Measurements from ENCODE around the gene TAF4.

TAF4 gene

DNA sequence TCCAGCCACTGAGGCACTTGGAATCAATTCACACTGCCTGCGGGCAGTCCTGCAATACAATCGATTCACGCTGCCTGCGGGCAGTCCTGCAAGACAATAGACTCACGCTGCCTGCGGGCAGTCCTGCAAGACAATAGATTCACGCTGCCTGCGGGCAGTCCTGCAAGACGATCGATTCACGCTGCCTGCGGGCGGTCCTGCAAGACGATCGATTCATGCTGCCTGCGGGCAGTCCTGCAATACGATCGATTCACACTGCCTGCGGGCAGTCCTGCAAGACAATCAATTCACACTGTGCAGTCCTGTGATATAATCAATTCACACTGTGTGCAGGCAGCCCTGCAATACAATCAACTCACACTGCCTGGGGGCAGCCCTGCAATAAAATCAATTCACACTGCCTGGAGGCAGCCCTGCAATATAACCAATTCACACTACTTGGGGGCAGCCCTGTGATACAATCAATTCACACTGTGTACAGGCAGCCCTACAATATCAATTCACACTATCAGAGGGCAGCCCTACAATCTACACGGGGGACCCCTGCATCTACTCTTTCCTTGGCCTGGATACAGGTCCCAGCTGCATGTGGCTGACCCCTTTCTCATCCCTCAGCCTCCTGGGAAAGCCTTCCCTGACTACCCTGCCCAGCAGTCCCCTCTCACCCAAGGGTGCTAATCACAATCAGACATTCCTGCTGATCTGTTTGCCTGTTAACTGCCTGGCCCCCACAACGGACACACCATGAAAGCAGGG lies 10.4 kb downstream of the TAF4 start:
- DNase-seq: no peak

GRCh38 chr20:62054451-62054953 lies 11.2 kb downstream of the TAF4 start:
- no peak for DNase-seq

DNA sequence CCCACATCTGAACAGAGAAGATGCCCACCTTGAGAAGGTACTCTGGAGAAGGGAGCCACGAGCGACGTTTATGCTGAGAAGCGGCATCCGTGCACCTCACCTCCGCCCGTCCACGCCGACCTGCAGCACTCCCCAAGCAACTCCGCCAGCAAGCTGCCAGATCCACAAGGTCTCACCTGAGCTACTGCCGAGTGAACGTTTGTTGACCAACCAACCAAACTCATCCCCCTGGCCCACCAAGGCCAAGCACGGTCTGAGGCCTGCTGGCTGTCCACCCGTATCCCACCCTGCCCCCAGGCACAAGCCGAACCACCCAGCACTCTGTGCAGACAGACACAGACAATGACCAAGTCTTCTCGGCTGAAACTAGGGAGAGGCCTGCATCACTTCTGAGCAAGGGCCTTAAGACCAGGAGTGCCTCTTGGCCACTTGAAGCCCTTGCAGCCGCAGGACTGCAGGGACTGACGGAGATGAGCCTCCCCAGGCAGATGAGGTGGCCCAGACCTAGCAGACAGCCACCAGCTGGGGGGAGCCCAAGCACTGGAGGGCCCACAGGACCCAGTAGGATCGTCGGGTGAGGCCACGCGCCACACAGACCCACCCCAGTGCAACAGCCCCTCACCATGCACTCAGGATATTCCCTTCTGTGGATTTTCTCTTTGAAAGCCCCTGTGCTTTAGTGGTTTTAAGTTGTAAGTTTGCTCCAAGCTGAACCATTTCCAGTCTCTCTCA lies 12.1 kb downstream of the TAF4 start:
- DNase-seq: no peak

GRCh38 chr20:62052842-62053464 lies 12.7 kb downstream of the TAF4 start:
- no peak for DNase-seq

DNA sequence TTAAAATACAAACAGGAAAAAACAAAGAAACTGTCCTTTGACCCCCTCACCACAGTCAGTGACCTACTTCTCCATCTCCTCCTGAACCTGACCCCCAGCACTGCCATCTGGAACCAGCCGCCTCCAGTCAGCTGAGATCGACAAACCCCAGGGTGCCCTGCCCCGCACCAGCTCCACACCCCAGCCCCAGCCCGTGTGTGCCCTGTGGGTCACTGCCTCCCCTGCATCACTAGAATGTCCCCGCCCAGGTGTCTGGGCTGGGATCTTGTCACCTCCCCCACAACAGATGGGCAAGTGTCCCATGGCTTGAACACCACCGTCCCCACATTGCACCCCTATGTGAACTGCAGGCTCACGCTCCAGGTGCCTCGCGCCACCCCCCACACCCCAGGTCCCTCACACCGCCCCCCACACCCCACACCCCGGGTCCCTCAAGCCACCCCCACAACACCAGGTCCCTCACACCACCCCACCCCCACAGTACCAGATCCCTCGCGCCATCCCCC lies 13.3 kb downstream of the TAF4 start:
- DNase-seq: no peak

DNA sequence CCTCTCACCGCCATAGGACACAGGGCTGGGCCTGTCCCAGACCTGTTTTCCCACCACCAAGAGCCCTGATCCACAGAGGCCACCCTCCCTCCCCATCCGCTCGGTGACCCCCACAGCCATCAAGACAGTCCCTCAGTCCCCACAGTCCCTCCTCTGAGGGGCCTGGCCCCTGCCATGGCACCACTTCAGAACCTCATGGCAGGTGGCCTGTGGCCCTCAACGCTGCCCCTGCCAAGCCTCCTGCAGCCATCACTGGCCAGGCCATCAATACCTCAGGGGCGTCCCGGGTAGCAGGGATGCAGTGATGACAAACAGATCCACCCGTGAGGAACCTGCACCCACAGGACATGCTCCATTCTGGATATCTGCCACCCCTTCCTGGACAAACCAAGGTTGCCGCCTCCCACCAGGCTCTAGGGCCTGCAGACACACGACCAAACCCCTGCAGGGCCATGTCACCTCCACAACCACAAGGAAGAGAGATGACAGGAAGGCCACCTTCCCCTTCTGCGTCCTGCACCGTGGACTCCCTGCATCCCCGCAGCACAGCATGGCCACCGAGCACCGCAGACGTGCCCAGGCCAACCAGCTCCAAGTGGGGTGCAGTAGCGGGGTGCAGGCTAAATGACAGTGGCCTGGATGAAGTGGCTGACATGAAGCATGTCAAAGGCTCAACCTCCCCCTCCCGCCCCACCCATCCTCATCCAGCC lies 14.0 kb downstream of the TAF4 start:
- no peak for DNase-seq

- DNase-seq: no peak
Measured at GRCh38 chr20:62051144-62051543, 14.5 kb downstream of the TAF4 start.

DNA sequence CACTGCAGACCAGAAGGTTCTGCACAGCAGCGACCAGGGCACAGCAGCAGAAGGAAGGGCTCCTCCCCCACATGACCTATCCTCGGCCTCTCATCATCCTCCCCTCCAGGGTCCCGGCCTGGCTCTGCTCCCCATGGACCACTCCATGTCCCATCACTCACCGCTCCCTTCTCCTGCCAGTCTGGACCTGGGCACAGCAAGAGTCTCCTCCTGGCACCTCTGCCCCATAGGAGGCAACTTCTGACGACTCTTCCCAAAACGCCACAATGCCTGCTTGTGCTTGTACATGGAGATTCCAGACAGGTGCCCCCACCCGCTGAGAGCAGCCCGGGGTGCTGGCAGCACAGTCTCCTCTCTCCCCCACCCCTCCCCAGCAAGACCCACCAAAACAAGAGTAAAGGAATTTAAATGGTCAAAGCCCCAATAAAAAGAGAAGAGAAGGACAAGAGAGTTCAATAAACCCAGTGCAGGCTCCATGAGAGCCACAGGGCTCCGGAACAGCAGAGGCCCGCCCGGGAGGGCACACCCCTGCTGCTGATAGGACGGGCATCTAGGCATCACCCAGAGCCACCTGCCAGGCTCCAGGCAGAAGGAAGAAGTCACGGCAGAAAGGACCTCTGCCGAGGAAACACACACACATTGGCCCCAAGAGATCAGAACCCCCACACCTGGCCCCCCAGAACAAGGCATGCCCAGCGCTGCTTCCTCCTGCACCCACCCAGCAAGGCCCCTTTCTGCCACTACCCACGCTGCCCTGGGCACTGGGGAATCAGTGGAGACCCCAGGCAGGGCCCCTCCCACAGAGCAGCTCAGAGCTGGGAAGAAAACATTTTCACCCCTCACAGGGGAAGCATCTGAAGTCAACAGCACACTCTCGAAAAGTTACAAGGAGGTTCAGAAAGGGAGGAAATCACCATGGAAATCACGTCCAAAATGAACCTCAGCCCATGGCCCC lies 15.2 kb downstream of the TAF4 start:
- DNase-seq: no peak

GRCh38 chr20:62049342-62050165 lies 16.1 kb downstream of the TAF4 start:
- DNase-seq: no peak

- no peak for DNase-seq
Measured at GRCh38 chr20:62048821-62049291, 16.8 kb downstream of the TAF4 start.

DNA sequence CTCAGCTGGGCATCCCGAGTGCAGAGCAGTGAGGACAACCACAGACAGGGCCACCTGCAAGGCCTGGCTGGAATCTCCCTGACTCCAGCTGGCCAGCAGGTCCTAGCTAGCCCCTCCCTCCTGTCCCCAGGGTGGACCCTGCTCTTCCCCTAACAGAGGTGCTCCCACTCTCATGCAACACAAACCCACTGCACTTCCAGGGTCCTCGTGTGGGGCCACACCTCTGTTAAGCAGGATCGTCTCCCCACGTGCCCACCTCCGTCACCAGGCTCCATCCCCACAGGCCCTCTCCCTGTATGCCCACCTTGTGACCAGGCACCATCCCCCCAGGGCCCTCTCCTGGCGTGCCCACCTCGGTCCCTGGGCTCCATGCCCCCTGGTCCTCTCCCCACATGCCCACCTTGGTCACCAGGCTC lies 17.3 kb downstream of the TAF4 start:
- no peak for DNase-seq

GRCh38 chr20:62047666-62048345 lies 17.9 kb downstream of the TAF4 start:
- DNase-seq: no peak

DNA sequence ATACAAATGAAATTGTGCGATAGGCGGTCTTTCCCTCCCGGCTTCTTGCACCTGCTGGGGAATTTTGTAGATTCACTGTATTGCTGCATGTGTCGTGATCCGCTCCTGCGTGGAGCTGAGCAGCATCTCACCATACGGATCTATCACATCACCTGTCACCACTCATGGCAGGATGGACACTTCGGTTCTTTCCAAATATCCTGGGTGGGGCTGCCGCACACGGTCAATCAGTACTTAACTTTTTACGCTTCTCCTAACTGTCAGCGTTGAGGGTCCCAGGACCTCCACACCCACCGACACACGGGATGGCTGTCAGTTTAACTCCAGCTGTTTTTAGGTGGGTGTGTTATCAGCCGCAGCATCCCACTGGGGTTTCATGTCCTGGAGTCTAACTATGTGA lies 19.2 kb downstream of the TAF4 start:
- no peak for DNase-seq

DNA sequence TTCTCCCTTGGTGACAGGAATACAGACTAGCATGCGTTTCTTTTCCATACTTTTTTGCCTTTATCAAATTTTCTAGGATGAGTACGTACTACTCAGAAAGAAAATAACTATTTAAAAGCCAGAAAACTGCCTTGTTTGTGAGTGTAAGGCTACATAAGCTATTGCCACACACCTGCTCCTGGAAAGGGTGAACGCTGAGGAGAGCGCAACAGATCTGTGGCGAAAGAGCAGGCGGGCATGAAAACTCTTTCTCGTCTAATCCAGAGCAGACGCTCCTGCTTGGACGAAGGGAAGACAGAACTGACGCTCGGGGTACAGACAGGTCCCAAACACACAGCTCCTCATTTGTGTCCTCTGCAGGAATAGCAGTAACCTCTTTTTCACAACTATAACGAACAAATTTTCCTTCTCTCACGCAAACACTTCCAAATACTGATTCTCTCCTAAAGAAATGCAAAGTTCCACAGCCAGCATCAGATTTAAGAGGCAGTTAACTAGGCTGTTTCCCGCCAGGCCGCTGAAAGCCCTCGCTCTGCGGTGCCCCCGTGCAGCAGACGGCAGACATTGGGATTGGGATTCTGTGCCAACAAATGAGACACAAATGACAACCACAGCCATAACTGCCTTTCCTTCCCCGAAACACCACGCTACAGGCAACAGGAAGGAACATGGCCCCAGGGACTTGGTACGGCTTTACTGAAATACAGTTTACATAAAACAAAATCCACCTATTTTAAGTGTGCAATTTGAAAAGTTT lies 20.0 kb downstream of the TAF4 start:
- DNase-seq: no peak

GRCh38 chr20:62045118-62045517 lies 20.6 kb downstream of the TAF4 start:
- no peak for DNase-seq

DNA sequence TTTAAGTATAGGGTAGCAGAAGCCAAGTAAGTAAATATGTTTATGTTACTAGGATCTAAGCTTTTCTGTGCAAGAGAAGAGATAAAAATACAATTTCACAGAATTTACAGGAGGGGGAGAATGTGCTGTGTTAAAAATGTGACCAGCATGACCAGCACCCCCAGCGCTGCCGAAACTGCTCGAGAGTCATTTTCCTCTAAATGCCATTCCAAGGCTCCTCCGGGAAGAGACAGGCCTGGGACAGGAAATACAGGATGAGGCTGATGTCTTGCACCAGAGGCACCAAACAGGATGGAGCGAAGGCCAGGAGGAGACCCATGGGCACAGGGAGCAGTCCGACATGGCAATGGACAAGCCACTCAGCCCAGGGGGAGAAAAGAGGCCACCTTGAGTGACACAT lies 21.1 kb downstream of the TAF4 start:
- DNase-seq: no peak

DNA sequence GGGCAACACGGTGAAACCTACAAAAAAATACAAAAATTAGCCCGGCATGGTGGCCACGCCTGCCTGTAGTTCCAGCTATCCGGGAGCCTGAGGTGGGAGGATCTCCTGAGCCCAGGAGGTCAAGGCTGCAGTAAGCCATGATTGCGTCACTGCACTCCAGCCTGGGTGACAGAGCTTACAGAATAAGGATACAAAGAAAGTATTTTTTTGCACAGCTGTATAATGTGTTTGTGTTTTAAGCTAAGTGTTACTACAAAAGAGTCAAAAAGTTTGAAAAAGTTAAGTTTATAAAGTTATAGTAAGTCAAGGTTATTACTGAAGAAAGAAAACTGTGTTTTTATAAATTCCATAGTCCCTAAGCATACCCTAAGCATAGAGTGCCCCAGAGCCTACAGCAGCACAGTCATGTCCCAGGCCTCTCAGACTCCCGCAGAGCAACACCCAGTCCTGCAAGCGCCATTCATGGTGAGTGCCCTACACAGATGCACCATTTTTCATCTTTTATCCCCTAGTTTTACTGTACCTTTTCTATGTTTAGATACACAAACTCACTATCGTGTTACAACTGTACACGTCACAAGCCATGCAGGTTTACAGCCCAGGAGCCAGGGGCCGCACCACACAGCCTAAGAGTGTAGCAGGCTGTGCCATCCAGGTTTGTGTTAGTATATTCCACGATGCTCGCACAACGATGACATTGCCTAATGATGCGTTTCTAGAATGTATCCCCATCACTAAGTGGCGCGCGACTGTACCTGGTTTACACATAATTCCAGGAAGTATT lies 22.4 kb downstream of the TAF4 start:
- DNase-seq: no peak

DNA sequence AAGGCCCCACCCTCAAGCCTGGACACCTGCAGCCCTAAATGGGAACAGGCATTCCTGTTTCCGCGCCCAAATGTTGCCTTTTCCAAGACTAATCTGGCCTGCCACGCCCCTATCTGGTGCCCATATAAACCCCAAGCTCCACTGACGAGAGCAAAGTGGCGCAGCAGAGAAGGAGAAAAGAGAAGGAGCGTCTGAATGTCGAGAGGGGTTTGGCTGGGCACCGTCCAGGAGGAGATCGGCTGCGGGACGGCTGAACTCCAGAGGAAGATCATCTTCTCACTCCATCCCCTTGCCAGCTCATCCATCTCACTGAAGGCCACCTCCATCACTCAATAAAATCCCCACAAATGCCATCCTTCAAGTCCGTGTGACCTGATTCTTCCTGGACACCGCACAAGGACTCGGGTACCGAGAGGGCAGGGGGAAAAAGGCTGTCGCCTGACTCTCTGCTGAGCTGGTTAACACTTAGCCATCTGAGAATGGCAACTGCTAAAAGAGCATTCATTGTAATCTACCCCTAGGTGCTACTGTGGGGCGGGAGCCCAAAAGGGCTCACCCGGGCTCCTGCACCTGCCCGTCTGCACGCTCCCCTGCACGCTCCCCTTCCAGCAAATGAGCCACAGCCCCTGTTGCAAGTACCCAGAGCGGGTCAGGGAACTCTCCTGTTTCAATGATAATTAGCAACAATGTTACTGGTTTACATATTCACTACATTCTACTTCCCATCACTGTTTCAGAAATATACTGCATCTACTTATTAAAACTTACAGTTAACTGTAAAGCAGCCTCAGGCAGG lies 23.5 kb downstream of the TAF4 start:
- DNase-seq: no peak

Data from CD4-positive, alpha-beta T cell treated with Interferon gamma for 1 hour (primary cell).